OCI-LY3 (cell line): ENCODE measurements around the gene GPR62.

Experiments used
- H2AFZ ChIP-seq: fragments of 200-600, 300-600 bp; shearing (Covaris generic); 2 replicates; pipeline ENCODE4 v1.6.0; 2014; ENCODE audit warnings: antibody characterized with exemption, low read depth, low read length
- H3K27ac ChIP-seq: fragments of 200-600, 300-600 bp; sonication (generic); 2 replicates; pipeline ENCODE4 v1.5.1; 2014; ENCODE audit warnings: mild to moderate bottlenecking, low read length, moderate library complexity, mixed read lengths
- H3K27me3 ChIP-seq: fragments of 200-600, 300-600 bp; sonication (generic); 2 replicates; pipeline ENCODE4 v1.6.1; 2014; ENCODE audit warnings: low read depth, low read length, mixed read lengths
- H3K36me3 ChIP-seq: fragments of 200-600, 300-600 bp; sonication (generic); replicated peaks from 2 replicates; pipeline ENCODE3; 2014; ENCODE audit warnings: low read depth, low read length, mixed read lengths
- H3K4me1 ChIP-seq: fragments of 300-600, 200-600 bp; sonication (generic); 2 replicates; pipeline ENCODE4 v1.6.1; 2014; ENCODE audit warnings: low read length, mixed read lengths
- H3K4me2 ChIP-seq: fragments of 200-600, 300-600 bp; sonication (generic); 2 replicates; pipeline ENCODE4 v1.6.1; 2014; ENCODE audit warnings: low read length, mixed read lengths
- H3K4me3 ChIP-seq: fragments of 300-600, 200-600 bp; sonication (generic); 2 replicates; pipeline ENCODE4 v1.5.1; 2014; ENCODE audit warnings: antibody characterized with exemption, mild to moderate bottlenecking, low read length, moderate library complexity
- H3K79me2 ChIP-seq: fragments of 300-600, 200-600 bp; shearing (Covaris generic); 2 replicates; pipeline ENCODE4 v1.6.1; 2014; ENCODE audit warnings: mild to moderate bottlenecking, low read length, mixed read lengths
- H3K9ac ChIP-seq: fragments of 300-600, 200-600 bp; shearing (Covaris generic); 2 replicates; pipeline ENCODE4 v1.6.0; 2014; ENCODE audit warnings: mild to moderate bottlenecking, low read length, moderate library complexity
- H3K9me3 ChIP-seq: fragments of 200-600, 300-600 bp; shearing (Covaris generic); 2 replicates; pipeline ENCODE4 v1.6.1; 2014; ENCODE audit warnings: low read length, mixed read lengths; ENCODE audit not compliant: insufficient read depth
- H4K20me1 ChIP-seq: fragments of 200-600, 300-600 bp; sonication (generic); 2 replicates; pipeline ENCODE4 v1.6.1; 2016; ENCODE audit warnings: low read length, mixed read lengths; ENCODE audit not compliant: insufficient read depth
- CTCF ChIP-seq: fragments of 200-600, 300-600 bp; sonication (generic); IDR thresholded peaks from 2 replicates; pipeline ENCODE4 v1.5.1; 2014; ENCODE audit warnings: antibody characterized with exemption, low read length, low read depth
- EZH2phosphoT487 ChIP-seq: fragments of 200-600 bp; shearing (Covaris generic); IDR thresholded peaks from 2 replicates; pipeline ENCODE4 v1.6.1; 2018; ENCODE audit warnings: antibody characterized with exemption, mixed run types, low read depth

The GPR62 gene

GRCh38 chr3:51961602-51962569, 6.7 kb downstream of the GPR62 start:
- Histone ChIP-seq H3K4me3 (no peak overlapping the region), H4K20me1 (no peaks in the 10 kb centered on the region), H3K4me1 (peaks cover 7% of the 10 kb centered on the region), H3K27ac (no peak overlapping the region), H3K9me3 (no peaks in the 10 kb centered on the region), H3K79me2 (no peaks in the 10 kb centered on the region), H3K27me3 (no peaks in the 10 kb centered on the region), H3K9ac (no peak overlapping the region), H3K36me3 (no peaks in the 10 kb centered on the region), H2AFZ (no peak overlapping the region), H3K4me2 (no peak overlapping the region)
- TF ChIP-seq CTCF (no peak), EZH2phosphoT487 (no peak)

- no peaks in the 10 kb centered on the region for H3K9me3 ChIP-seq
- no peaks in the 10 kb centered on the region for H3K36me3 ChIP-seq
- no peaks in the 10 kb centered on the region for H3K79me2 ChIP-seq
- H4K20me1 ChIP-seq: no peaks in the 10 kb centered on the region
- H3K4me1 ChIP-seq: peaks cover 8% of the 10 kb centered on the region
- no peak overlapping the region for H3K27ac ChIP-seq
- H3K9ac ChIP-seq: no peak overlapping the region
- H2AFZ ChIP-seq: no peak overlapping the region
- no peak overlapping the region for H3K4me2 ChIP-seq
- TF ChIP-seq CTCF (no peak), EZH2phosphoT487 (no peak)
- H3K4me3 ChIP-seq: no peak overlapping the region
- no peaks in the 10 kb centered on the region for H3K27me3 ChIP-seq
Observed at GRCh38 chr3:51962854-51963530, 7.8 kb downstream of the GPR62 start.

DNA sequence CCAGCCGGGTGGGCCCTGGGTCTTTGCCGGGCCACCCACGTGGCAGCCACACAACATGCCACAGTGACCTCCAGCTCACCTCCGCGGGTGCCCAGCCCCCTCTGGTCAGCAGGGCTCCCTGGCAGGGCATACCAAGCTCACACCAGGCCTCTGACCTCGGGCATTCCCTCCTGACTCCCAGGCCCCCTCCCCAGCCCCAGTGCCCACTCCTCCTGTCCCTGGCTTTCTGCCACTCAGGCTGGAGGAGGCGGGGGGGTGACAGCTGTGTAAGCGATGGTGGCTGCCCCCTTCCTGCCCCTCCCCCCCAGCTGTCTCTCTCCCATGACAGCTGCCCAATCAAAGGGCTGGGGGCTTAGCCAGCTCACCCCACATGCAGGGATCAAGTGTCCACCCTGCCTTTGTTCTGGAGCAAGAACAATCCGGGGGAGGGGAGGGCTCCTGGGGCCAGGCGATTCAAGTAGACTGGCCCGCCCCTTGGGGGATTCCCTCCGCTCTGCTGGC, 8.8 kb downstream of the GPR62 start:
- Histone ChIP-seq H3K27me3 (no peaks in the 10 kb centered on the region), H3K4me2 (no peak overlapping the region), H3K79me2 (no peaks in the 10 kb centered on the region), H3K36me3 (no peaks in the 10 kb centered on the region), H3K4me3 (no peak overlapping the region), H3K4me1 (peaks cover 13% of the 10 kb centered on the region), H3K9ac (no peak overlapping the region), H4K20me1 (no peaks in the 10 kb centered on the region), H2AFZ (no peak overlapping the region), H3K9me3 (no peaks in the 10 kb centered on the region), H3K27ac (no peak overlapping the region)
- TF ChIP-seq CTCF: no peak
- TF ChIP-seq EZH2phosphoT487: no peak

DNA sequence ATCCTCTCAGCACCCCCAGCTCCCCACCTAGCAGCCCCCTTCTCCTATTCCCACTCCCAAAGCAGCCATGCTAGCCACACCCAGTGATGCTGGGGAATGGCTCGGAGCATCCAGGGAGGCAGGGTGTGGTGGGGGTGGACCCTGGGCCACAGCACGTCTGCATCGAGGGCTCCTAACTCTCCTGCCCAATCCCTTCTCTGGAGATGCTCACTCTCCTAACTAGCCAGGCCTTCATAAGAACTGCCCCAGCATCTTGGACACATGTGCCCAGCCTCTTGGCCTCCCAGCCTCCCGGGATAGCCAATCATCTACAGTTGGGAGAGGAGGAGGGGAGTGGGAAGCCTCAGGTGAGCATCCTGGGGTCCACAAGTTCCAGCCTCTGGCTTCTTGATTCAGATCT, 9.3 kb downstream of the GPR62 start:
- no peaks in the 10 kb centered on the region for H3K27me3 ChIP-seq
- TF ChIP-seq CTCF (no peak), EZH2phosphoT487 (no peak)
- no peak overlapping the region for H3K4me3 ChIP-seq
- H3K36me3 ChIP-seq: no peaks in the 10 kb centered on the region
- H3K79me2 ChIP-seq: no peaks in the 10 kb centered on the region
- H3K9me3 ChIP-seq: no peaks in the 10 kb centered on the region
- H3K9ac ChIP-seq: no peak overlapping the region
- no peak overlapping the region for H3K4me2 ChIP-seq
- H2AFZ ChIP-seq: no peak overlapping the region
- no peaks in the 10 kb centered on the region for H4K20me1 ChIP-seq
- H3K27ac ChIP-seq: no peak overlapping the region
- peaks cover 13% of the 10 kb centered on the region for H3K4me1 ChIP-seq
